CD4-positive, alpha-beta T cell (primary cell): ENCODE results near the gene HES4. TPM values are rescaled to one million over a fixed set of nuclear protein-coding genes. Genes with fewer than 3 reads are reported as not detected.

Experiments
- ATAC-seq: fragments of 200-7000 bp; cut with Tn5 transposase; one replicate; pipeline ENCODE4 v1.10.0; 2022; ENCODE audit warnings: mild to moderate bottlenecking; ENCODE audit not compliant: poor library complexity
- CTCF ChIA-PET: fragments of 350-600 bp; sonication (Branson Sonifier 250); formaldehyde crosslinking; loops from one replicate; lab custom pipeline; 2021; ENCODE audit warnings: antibody characterized with exemption, inconsistent platforms; lab: Charles Lee
- POLR2A ChIA-PET: fragments of 350-600 bp; sonication (Branson Sonifier 250); formaldehyde crosslinking; loops from one replicate; lab custom pipeline; 2021; ENCODE audit warnings: antibody characterized with exemption, inconsistent platforms; lab: Charles Lee
- DNase-seq, 14 experiments: peaks; one replicate each; pipeline ENCODE4 v3.0.0-alpha.2; 2013 to 2020; ENCODE audit warnings: mixed read lengths in 2 of 14
- H3K27ac ChIP-seq, 2 donors: one replicate each; pipeline versions ENCODE4 v1.5.1 to v1.7.0; 2013; ENCODE audit warnings: low read length in 2 of 2, low read depth in 1 of 2, mild to moderate bottlenecking in 1 of 2
- H3K27me3 ChIP-seq, 2 experiments: 1 replicate in 1 of 2; 2 replicates in 1 of 2; pipeline versions ENCODE4 v1.6.1 to v1.7.0; 2013; ENCODE audit warnings: low read length in 2 of 2, control low read depth in 1 of 2, mild to moderate bottlenecking in 1 of 2, moderate library complexity in 1 of 2; ENCODE audit not compliant: insufficient read depth in 2 of 2, control insufficient read depth in 1 of 2
- H3K36me3 ChIP-seq: one replicate; pipeline ENCODE4 v1.6.1; 2013; ENCODE audit warnings: low read length, control low read depth; ENCODE audit not compliant: insufficient read depth
- H3K4me1 ChIP-seq: one replicate; pipeline ENCODE4 v1.6.1; 2013; ENCODE audit warnings: low read length, control low read depth; ENCODE audit not compliant: insufficient read depth
- H3K4me3 ChIP-seq: one replicate; pipeline ENCODE4 v1.5.1; 2013; ENCODE audit warnings: mild to moderate bottlenecking, low read length, moderate library complexity
- H3K9me3 ChIP-seq, 2 experiments: 1 replicate in 1 of 2; 2 replicates in 1 of 2; pipeline versions ENCODE4 v1.6.1 to v1.7.0; 2013; ENCODE audit warnings: low read length in 2 of 2, mild to moderate bottlenecking in 2 of 2, control low read depth in 1 of 2, moderate library complexity in 1 of 2; ENCODE audit not compliant: control insufficient read depth in 1 of 2, insufficient read depth in 1 of 2
- H3K27ac Mint-ChIP-seq: one replicate; pipeline ENCODE4 v1.8.0; 2020; ENCODE audit warnings: mixed read lengths
- H3K27me3 Mint-ChIP-seq: one replicate; pipeline ENCODE4 v1.8.0; 2021; ENCODE audit warnings: mixed read lengths
- H3K36me3 Mint-ChIP-seq: one replicate; pipeline ENCODE4 v1.8.0; 2021; ENCODE audit warnings: low read depth, mixed read lengths
- H3K4me1 Mint-ChIP-seq: one replicate; pipeline ENCODE4 v1.8.0; 2021; ENCODE audit warnings: low read depth, mixed read lengths
- H3K4me3 Mint-ChIP-seq: one replicate; pipeline ENCODE4 v1.8.0; 2020; ENCODE audit warnings: mild to moderate bottlenecking, mixed read lengths
- H3K9me3 Mint-ChIP-seq: one replicate; pipeline ENCODE4 v1.8.0; 2020; ENCODE audit warnings: mixed read lengths
- intact Hi-C, 2 experiments: fragments of 100-400 bp; cut with DNase I in 1 of 2; cut with micrococcal nuclease in 1 of 2; formaldehyde crosslinking; loops; one replicate each; pipeline versions ENCODE4 v1.15.1 to v1.9.0; 2023 to 2025; cut with DNase I, micrococcal nuclease
- total RNA-seq, 174 experiments: library from RNA in 2 of 174; stranded (reverse) in 2 of 174; gene quantifications; one replicate each; pipeline ENCODE4 v1.2.3 and lab custom pipeline; 2021 to 2026
- TF ChIP-seq, protein P1 (sequence below): fragments of 200-600 bp; IDR thresholded peaks from one replicate; pipeline ENCODE4 v1.8.0; 2022; ENCODE audit warnings: antibody characterized with exemption, mild to moderate bottlenecking

The HES4 gene
- total RNA-seq, 2 experiments from 2014 or later: 29.0 to 30.9 TPM

DNA sequence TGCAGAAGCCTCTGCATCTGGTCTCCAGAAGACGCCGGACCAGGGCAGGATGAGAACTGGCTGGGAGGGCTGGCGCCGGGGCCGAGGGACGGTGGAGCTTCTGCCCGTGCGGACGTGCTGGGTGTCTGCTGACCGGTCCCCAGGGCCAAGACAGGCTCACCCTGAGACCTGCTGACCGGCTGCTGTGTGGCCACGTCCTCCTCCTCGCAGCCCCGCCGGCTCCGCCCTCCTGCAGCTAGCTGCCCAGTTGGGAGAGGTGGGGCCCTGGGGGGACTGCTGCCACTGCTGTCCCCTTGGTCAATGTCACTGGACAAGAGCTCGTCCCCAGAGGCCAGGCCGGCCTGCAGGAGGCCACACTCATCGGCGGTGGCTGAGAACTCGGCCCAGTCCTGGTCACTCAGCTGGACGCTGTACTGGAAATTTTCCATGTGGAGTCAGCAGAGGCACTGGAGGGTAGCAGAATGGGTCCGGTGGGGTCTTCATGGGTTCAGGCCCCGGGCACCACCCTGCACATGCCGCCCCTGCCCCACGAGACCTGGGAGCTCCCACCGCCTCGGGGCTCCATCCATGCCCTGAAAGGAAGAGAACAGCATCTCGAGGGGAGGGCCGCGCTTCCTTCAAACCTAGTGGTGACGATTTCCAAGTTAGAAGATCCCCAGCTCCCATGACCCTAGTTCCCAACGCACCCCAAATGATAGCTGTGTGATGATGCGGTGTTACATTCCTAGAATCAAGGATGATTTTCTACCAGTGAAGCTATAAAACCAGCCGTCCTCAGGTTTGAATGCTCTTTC, 19.1 kb downstream of the HES4 start:
- Histone ChIP-seq H3K4me3 (no peak overlapping the region), H3K4me1 (peaks cover 10% of the 10 kb centered on the region), H3K27me3 (peaks cover 0 to 14% of the 10 kb centered on the region in 2 experiments), H3K27ac (no peak overlapping the region), H3K36me3 (no peaks in the 10 kb centered on the region), H3K9me3 (peaks cover 0 to 3% of the 10 kb centered on the region in 2 experiments)
- Mint-ChIP-seq H3K4me3 (peak overlapping the region; percentile 15), H3K36me3 (no peaks in the 10 kb centered on the region), H3K4me1 (peaks cover 4% of the 10 kb centered on the region), H3K27me3 (peaks cover 21% of the 10 kb centered on the region), H3K27ac (no peak overlapping the region), H3K9me3 (no peaks in the 10 kb centered on the region)
- ATAC-seq (no peak), DNase-seq (peak in 1 of 14 experiments; percentile 33)
- ChIA-PET POLR2A (interaction anchor here (1.0 kb wide), 1 partner anchor 22 kb away, joined by 3 read pairs; no protein-coding TSS in a partner anchor), CTCF (interaction anchor here (2.5 kb wide), 1 partner anchor 22 kb away, joined by 7 read pairs; no protein-coding TSS in a partner anchor)
- intact Hi-C loops: loop anchor here in 1 of 2 experiments (5.0 kb wide), 1 partner anchor 312 kb away; no protein-coding TSS in a partner anchor
- TF ChIP-seq, protein P1, sequence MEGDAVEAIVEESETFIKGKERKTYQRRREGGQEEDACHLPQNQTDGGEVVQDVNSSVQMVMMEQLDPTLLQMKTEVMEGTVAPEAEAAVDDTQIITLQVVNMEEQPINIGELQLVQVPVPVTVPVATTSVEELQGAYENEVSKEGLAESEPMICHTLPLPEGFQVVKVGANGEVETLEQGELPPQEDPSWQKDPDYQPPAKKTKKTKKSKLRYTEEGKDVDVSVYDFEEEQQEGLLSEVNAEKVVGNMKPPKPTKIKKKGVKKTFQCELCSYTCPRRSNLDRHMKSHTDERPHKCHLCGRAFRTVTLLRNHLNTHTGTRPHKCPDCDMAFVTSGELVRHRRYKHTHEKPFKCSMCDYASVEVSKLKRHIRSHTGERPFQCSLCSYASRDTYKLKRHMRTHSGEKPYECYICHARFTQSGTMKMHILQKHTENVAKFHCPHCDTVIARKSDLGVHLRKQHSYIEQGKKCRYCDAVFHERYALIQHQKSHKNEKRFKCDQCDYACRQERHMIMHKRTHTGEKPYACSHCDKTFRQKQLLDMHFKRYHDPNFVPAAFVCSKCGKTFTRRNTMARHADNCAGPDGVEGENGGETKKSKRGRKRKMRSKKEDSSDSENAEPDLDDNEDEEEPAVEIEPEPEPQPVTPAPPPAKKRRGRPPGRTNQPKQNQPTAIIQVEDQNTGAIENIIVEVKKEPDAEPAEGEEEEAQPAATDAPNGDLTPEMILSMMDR: no peak

DNA sequence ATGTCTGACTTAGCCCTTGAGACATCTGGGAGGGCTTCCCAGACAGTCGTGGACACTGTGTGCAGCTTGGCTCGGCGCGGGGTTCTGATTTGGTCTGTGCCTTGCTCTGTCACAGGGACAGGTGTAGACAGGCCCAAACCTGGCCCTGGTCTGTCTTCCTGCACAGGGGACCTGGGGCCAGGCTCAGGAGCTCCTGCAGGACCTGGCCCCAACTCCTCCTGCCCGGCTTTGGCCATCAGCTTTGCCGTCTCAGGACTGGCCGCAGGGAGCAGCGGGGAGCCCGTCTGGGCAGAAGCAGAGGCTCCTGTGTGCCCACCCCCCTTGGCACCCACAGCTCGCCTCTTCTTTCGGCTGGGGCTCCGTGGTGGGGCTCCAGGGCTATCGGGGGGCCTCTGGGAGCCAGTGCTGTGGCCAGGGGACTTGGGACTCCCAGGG, 19.7 kb downstream of the HES4 start:
- TF ChIP-seq, protein P1: no peak

DNA sequence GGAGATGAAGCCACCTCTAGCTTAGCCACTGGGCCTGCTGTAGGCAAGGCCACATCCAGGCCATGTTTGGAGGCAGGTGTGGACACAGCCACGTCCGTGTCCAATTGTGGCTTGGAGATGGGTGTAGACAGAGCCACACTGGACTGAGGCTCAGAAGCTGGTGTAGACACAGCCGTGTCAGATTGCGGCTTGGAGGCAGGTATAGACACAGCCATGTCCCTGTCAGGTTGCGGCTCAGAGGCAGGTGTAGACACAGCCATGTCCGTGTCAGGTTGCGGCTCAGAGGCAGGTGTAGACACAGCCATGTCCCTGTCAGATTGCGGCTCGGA, 20.2 kb downstream of the HES4 start:
- Histone ChIP-seq H3K36me3 (no peaks in the 10 kb centered on the region), H3K27ac (no peak overlapping the region), H3K27me3 (peaks cover 7 to 12% of the 10 kb centered on the region in 2 experiments), H3K4me1 (peaks cover 14% of the 10 kb centered on the region), H3K4me3 (no peak overlapping the region), H3K9me3 (peaks cover 0 to 7% of the 10 kb centered on the region in 2 experiments)
- Mint-ChIP-seq H3K36me3 (no peaks in the 10 kb centered on the region), H3K4me1 (peaks cover 7% of the 10 kb centered on the region), H3K9me3 (no peaks in the 10 kb centered on the region), H3K4me3 (no peak overlapping the region), H3K27me3 (peaks cover 16% of the 10 kb centered on the region), H3K27ac (no peak overlapping the region)
- intact Hi-C loops: loop anchor here in 1 of 2 experiments (5.0 kb wide), 1 partner anchor 313 kb away; no protein-coding TSS in a partner anchor
- TF ChIP-seq, protein P1: no peak
- POLR2A ChIA-PET: no interaction called here
- ATAC-seq (no peak), DNase-seq (peak in 1 of 14 experiments; percentile 27)
- CTCF ChIA-PET: no interaction called here

More for the DNA sequence above, 19.7 kb downstream of the HES4 start:
- intact Hi-C loops: loop anchor here in 1 of 2 experiments (5.0 kb wide), 1 partner anchor 312 kb away; no protein-coding TSS in a partner anchor
- no peak for ATAC-seq
- no peaks in the 10 kb centered on the region for H3K36me3 Mint-ChIP-seq
- H3K9me3 ChIP-seq: peaks cover 0 to 7% of the 10 kb centered on the region in 2 experiments
- H3K4me3 ChIP-seq: no peak overlapping the region
- ChIA-PET CTCF (no interaction called here), POLR2A (interaction anchor here (1.0 kb wide), 1 partner anchor 22 kb away, joined by 3 read pairs; no protein-coding TSS in a partner anchor)
- peaks cover 6 to 15% of the 10 kb centered on the region in 2 experiments for H3K27me3 ChIP-seq
- H3K27ac ChIP-seq: no peak overlapping the region
- H3K9me3 Mint-ChIP-seq: no peaks in the 10 kb centered on the region
- peaks cover 19% of the 10 kb centered on the region for H3K27me3 Mint-ChIP-seq
- no peak overlapping the region for H3K4me3 Mint-ChIP-seq
- H3K36me3 ChIP-seq: no peaks in the 10 kb centered on the region
- H3K4me1 ChIP-seq: peaks cover 14% of the 10 kb centered on the region
- H3K4me1 Mint-ChIP-seq: peaks cover 7% of the 10 kb centered on the region
- H3K27ac Mint-ChIP-seq: no peak overlapping the region
- peak in 1 of 14 experiments; percentile 18 for DNase-seq
